GM23248 (cell line): ENCODE measurements around the gene BTD.

Experiments
- EZH2 ChIP-seq: fragments of 200-600 bp; sonication (generic); IDR thresholded peaks from 2 replicates; pipeline ENCODE4 v1.6.1; 2018; ENCODE audit warnings: antibody characterized with exemption, mild to moderate bottlenecking; ENCODE audit not compliant: insufficient read depth, poor library complexity, severe bottlenecking
- EZH2phosphoT487 ChIP-seq: fragments of 200-600 bp; sonication (generic); IDR thresholded peaks from 2 replicates; pipeline ENCODE4 v1.6.1; 2018; ENCODE audit warnings: antibody characterized with exemption, moderate library complexity, mild to moderate bottlenecking, low read depth; ENCODE audit not compliant: insufficient read depth

DNA sequence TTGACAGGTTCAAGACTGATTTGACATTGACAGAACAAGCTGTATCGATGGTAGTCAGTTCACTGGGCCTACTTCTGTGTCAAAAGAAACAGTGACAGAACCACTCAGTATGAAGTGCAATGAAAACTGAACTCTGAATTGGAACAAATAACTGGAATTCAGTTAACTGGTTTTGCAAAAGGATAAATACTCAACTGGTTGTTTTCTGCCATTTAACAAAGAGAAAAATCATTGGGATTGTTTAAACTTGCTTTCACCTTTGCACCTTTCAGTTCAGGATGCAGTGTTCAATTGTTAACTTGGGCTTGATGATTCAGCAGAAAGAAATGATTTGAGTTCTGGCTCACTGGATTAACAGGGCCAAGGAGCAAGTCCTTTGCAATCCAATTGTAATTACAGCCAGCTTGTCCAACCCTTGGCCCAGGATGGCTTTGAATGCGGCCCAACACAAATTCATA lies 4.9 kb downstream of the BTD start:
- TF ChIP-seq EZH2 (no peak), EZH2phosphoT487 (no peak)
